PC-9 (cell line): ENCODE data around the gene C17orf107. TPM values are rescaled to one million over a fixed set of nuclear protein-coding genes. Genes with fewer than 3 reads are reported as not detected.

Source experiments
- BruUV-seq: library from RNA; stranded (reverse); fragments of 400-500 nt; replicated peaks from 2 replicates; lab custom pipeline; 2021; lab: Mats Ljungman, UMichigan
- CTCF ChIA-PET: fragments of 300-600 bp; sonication (Branson Sonifier 250); formaldehyde crosslinking; loops from one replicate; lab custom pipeline; 2022; ENCODE audit warnings: antibody characterized with exemption; lab: Charles Lee
- POLR2A ChIA-PET: fragments of 300-600 bp; sonication (Branson Sonifier 250); formaldehyde crosslinking; loops from one replicate; lab custom pipeline; 2022; ENCODE audit warnings: antibody characterized with exemption; ENCODE audit not compliant: unreplicated experiment; lab: Charles Lee
- DNase-seq, 2 experiments: peaks; one replicate each; pipeline versions ENCODE4 v3.0.0 to v3.0.0-alpha.2; 2015 to 2022; ENCODE audit warnings: mixed read lengths in 1 of 2
- H2AFZ ChIP-seq: fragments of 200-600 bp; sonication (generic); 2 replicates; pipeline ENCODE4 v1.8.1; 2017; ENCODE audit warnings: antibody characterized with exemption
- H3F3A ChIP-seq: fragments of 200-600 bp; sonication (generic); 2 replicates; pipeline ENCODE4 v1.8.1; 2017; ENCODE audit warnings: antibody characterized with exemption, mild to moderate bottlenecking, low read depth; ENCODE audit not compliant: insufficient read depth
- H3K27ac ChIP-seq: fragments of 200-600 bp; sonication (generic); 2 replicates; pipeline ENCODE4 v1.6.1; 2016; ENCODE audit warnings: mixed run types
- H3K27me3 ChIP-seq: fragments of 200-600 bp; sonication (generic); 2 replicates; pipeline ENCODE4 v1.6.1; 2016; ENCODE audit warnings: low read depth, mixed run types; ENCODE audit not compliant: insufficient read depth
- H3K36me3 ChIP-seq: fragments of 200-600 bp; sonication (generic); 2 replicates; pipeline ENCODE4 v1.6.1; 2016; ENCODE audit warnings: low read depth, mixed run types
- H3K4me1 ChIP-seq: fragments of 200-600 bp; sonication (generic); replicated peaks from 2 replicates; pipeline ENCODE4 v1.6.1; 2016; ENCODE audit warnings: mixed run types; ENCODE audit not compliant: insufficient read depth
- H3K4me2 ChIP-seq: fragments of 200-600 bp; sonication (generic); 2 replicates; pipeline ENCODE4 v1.6.1; 2017; ENCODE audit warnings: mixed run types
- H3K4me3 ChIP-seq: fragments of 200-600 bp; sonication (generic); 2 replicates; pipeline ENCODE4 v1.6.1; 2016; ENCODE audit warnings: mixed run types
- H3K79me2 ChIP-seq: fragments of 200-600 bp; sonication (generic); 2 replicates; pipeline ENCODE4 v1.6.1; 2017; ENCODE audit warnings: low read depth, mixed run types
- H3K9me2 ChIP-seq: fragments of 200-600 bp; sonication (generic); 2 replicates; pipeline ENCODE4 v1.8.1; 2017; ENCODE audit warnings: mild to moderate bottlenecking; ENCODE audit not compliant: insufficient read depth
- H3K9me3 ChIP-seq: fragments of 200-600 bp; sonication (generic); 2 replicates; pipeline ENCODE4 v1.8.1; 2016; ENCODE audit warnings: low read depth; ENCODE audit not compliant: insufficient read depth
- H4K20me1 ChIP-seq: fragments of 200-600 bp; sonication (generic); 2 replicates; pipeline ENCODE4 v1.8.1; 2017; ENCODE audit not compliant: insufficient read depth
- CTCF ChIP-seq: fragments of 200-600 bp; sonication (generic); conservative IDR thresholded peaks from 2 replicates; pipeline ENCODE4 v1.6.1; 2017; ENCODE audit warnings: mixed run types, antibody characterized with exemption, mild to moderate bottlenecking, moderate library complexity
- EZH2 ChIP-seq: fragments of 200-600 bp; sonication (generic); IDR thresholded peaks from 2 replicates; pipeline ENCODE4 v1.8.0; 2017; ENCODE audit warnings: antibody characterized with exemption, low read depth
- intact Hi-C: fragments of 100-400 bp; cut with micrococcal nuclease; formaldehyde crosslinking; loops from one replicate; pipeline ENCODE4 v1.10.0; 2022; ENCODE audit not compliant: unreplicated experiment
- total RNA-seq: library from RNA; stranded (reverse); gene quantifications from 2 replicates; pipeline ENCODE4 v1.2.3, GENCODE V29; 2021

Gene C17orf107
- total RNA-seq, 1 experiment from 2014 or later: 3.1 TPM

- TF ChIP-seq CTCF: no peak
- no peak for TF ChIP-seq EZH2
Observed at GRCh38 chr17:4886830-4887229, 12.5 kb upstream of the C17orf107 start.

GRCh38 chr17:4887581-4887980 is 11.8 kb upstream of the C17orf107 start:
- ChIA-PET POLR2A (no interaction called here), CTCF (no interaction called here)
- TF ChIP-seq EZH2: no peak
- TF ChIP-seq CTCF: no peak
- no peaks in the 10 kb centered on the region for H3K9me2 ChIP-seq
- no peak overlapping the region for H2AFZ ChIP-seq
- H3F3A ChIP-seq: peaks cover 26% of the 10 kb centered on the region; the same call in 1 of the 2 replicates
- intact Hi-C loops: loop anchor here (5.0 kb wide), 1 partner anchor 250 kb away; no protein-coding TSS in a partner anchor
- no peaks in the 10 kb centered on the region for H3K27me3 ChIP-seq
- no TSS peak for BruUV-seq
- H3K4me3 ChIP-seq: no peak overlapping the region
- no peaks in the 10 kb centered on the region for H3K4me1 ChIP-seq
- 0 out of 2 replicates have a peak, but pooled peaks cover 3% of the 10 kb centered on the region for H3K36me3 ChIP-seq
- no peaks in the 10 kb centered on the region for H3K79me2 ChIP-seq
- DNase-seq: no peak
- H4K20me1 ChIP-seq: peaks cover 5% of the 10 kb centered on the region; the same call in 1 of the 2 replicates
- no peaks in the 10 kb centered on the region for H3K9me3 ChIP-seq
- H3K27ac ChIP-seq: no peak overlapping the region
- H3K4me2 ChIP-seq: no peak overlapping the region

More at GRCh38 chr17:4886830-4887229, 12.5 kb upstream of the C17orf107 start:
- ChIA-PET POLR2A (no interaction called here), CTCF (no interaction called here)
- no peak overlapping the region for H3K27ac ChIP-seq
- no peak overlapping the region for H3K4me2 ChIP-seq
- DNase-seq: no peak
- H4K20me1 ChIP-seq: peaks cover 7% of the 10 kb centered on the region
- H3F3A ChIP-seq: peaks cover 31% of the 10 kb centered on the region; the same call in 1 of the 2 replicates
- no peaks in the 10 kb centered on the region for H3K9me2 ChIP-seq
- H3K79me2 ChIP-seq: no peaks in the 10 kb centered on the region
- no peaks in the 10 kb centered on the region for H3K9me3 ChIP-seq
- no peaks in the 10 kb centered on the region for H3K27me3 ChIP-seq
- H3K36me3 ChIP-seq: 0 out of 2 replicates have a peak, but pooled peaks cover 3% of the 10 kb centered on the region
- no TSS peak for BruUV-seq
- H3K4me3 ChIP-seq: no peak overlapping the region
- no peak overlapping the region for H2AFZ ChIP-seq
- H3K4me1 ChIP-seq: no peaks in the 10 kb centered on the region
- intact Hi-C loops: loop anchor here (5.0 kb wide), 1 partner anchor 250 kb away; no protein-coding TSS in a partner anchor

- no peak overlapping the region for H3K4me2 ChIP-seq
- no TSS peak for BruUV-seq
- H3K9me2 ChIP-seq: no peaks in the 10 kb centered on the region
- H3K27ac ChIP-seq: no peak overlapping the region
- ChIA-PET CTCF (no interaction called here), POLR2A (no interaction called here)
- H4K20me1 ChIP-seq: 0 out of 2 replicates have a peak, but pooled peaks cover 5% of the 10 kb centered on the region
- no peak for DNase-seq
- H3K4me1 ChIP-seq: no peaks in the 10 kb centered on the region
- H3K9me3 ChIP-seq: no peaks in the 10 kb centered on the region
- TF ChIP-seq CTCF: no peak
- no peak for TF ChIP-seq EZH2
- no peaks in the 10 kb centered on the region for H3K79me2 ChIP-seq
- intact Hi-C loops: no loop called here
- H3F3A ChIP-seq: peaks cover 16% of the 10 kb centered on the region; the same call in 1 of the 2 replicates
- no peak overlapping the region for H2AFZ ChIP-seq
- H3K36me3 ChIP-seq: no peaks in the 10 kb centered on the region
- no peaks in the 10 kb centered on the region for H3K27me3 ChIP-seq
- no peak overlapping the region for H3K4me3 ChIP-seq
Observed at GRCh38 chr17:4891411-4892410, 7.6 kb upstream of the C17orf107 start.
